Pancreas (tissue), 10 donors: Measurements from ENCODE around the gene INSYN2B. TPM values are rescaled to one million over a fixed set of nuclear protein-coding genes. Genes with fewer than 3 reads are reported as not detected.

ENCODE experiments used
- ATAC-seq, 4 donors: fragments of 200-7000 bp; cut with Tn5 transposase; one replicate each; pipeline versions ENCODE4 v1.8.0 to v1.9.1; 2020; ENCODE audit warnings: mild to moderate bottlenecking in 4 of 4, moderate library complexity in 4 of 4
- DNase-seq, 6 donors: peaks; one replicate each; pipeline ENCODE4 v3.0.0-alpha.2; 2020
- FAIRE-seq: peaks from 2 replicates; lab custom pipeline; 2012; peaks lifted over from hg19 to GRCh38; lab: Jason Lieb, UNC
- H3K27ac ChIP-seq, 4 donors: fragments of 200-600 bp; sonication (generic); 1 replicate in 3 of 4; 2 replicates in 1 of 4; pipeline versions ENCODE4 v1.5.0 to v1.8.0; 2020
- H3K27me3 ChIP-seq, 4 donors: fragments of 200-600 bp; one replicate each; pipeline ENCODE4 v1.8.0; 2021
- H3K36me3 ChIP-seq, 3 donors: fragments of 200-600 bp; sonication (generic) in 1 of 3; one replicate each; pipeline versions ENCODE4 v1.5.0 to v1.8.0; 2020 to 2021
- H3K4me1 ChIP-seq, 3 donors: fragments of 200-600 bp; one replicate each; pipeline ENCODE4 v1.8.0; 2021
- H3K4me3 ChIP-seq, 4 donors: fragments of 200-600 bp; sonication (generic) in 2 of 4; one replicate each; pipeline versions ENCODE4 v1.5.0 to v1.8.0; 2020 to 2021
- H3K9me3 ChIP-seq, 4 donors: fragments of 200-600 bp; one replicate each; pipeline ENCODE4 v1.8.0; 2021
- CTCF ChIP-seq, 4 donors: fragments of 200-600 bp; sonication (generic) in 3 of 4; IDR thresholded peaks; one replicate each; pipeline versions ENCODE4 v1.5.0 to v1.8.0; 2021; ENCODE audit warnings: antibody characterized with exemption in 4 of 4
- WGBS, 2 donors: extraction: QIAGEN DNeasy Blood & Tissue Kit; methylation state at CpG; one replicate each; pipeline ENCODE4 v1.1.7; 2013; 5-methylcytosine and 5-hydroxymethylcytosine counted together
- intact Hi-C, 3 donors: fragments of 100-400 bp; cut with DNase I; formaldehyde crosslinking; loops; one replicate each; pipeline versions ENCODE4 v1.11.1 to v1.14.2; 2022
- polyA plus RNA-seq, 2 donors: library from polyadenylated mRNA; stranded (reverse); fragments of 200-250 nt; gene quantifications; one replicate each; pipeline ENCODE4 v1.2.3, GENCODE V29; 2013
- total RNA-seq, 6 donors: library from RNA; stranded (reverse); fragmentation: NEBNext Ultra II Directional in 4 of 6; extraction: Animal tissue kit (Norgen Biotek cat#: 25700) in 4 of 6; gene quantifications; one replicate each; pipeline versions ENCODE4 v1.2.1 to v1.2.4, GENCODE V29; 2021 to 2023
- donor health status: healthy with polysubstance abuse.
- donor health status: DM: no; HTN: no; CAD: no; lungs with moderate emphysema.
- donor health status: DM: no; HTN: no; CAD: no.
- donor health status: control.
- donor health status: control.
- donor health status: Bipolar disorder and iron deficiency.
- donor health status: DM: yes; HTN: yes; CAD: no.
- donor health status: DM: no; HTN: no; CAD: no.
- donor health status: DM: no; HTN: no; CAD: no.
- donor health status: DM: yes; HTN: yes; CAD: no.

The INSYN2B gene
- total and polyA plus RNA-seq, 8 donors: 0.02 TPM; not detected in 7

GRCh38 chr5:170000155-170000554 lies 19.9 kb upstream of the INSYN2B start:
- intact Hi-C loops: no loop called here
- H3K27me3 ChIP-seq: no peaks in the 10 kb centered on the region
- no peaks in the 10 kb centered on the region for H3K36me3 ChIP-seq
- DNase-seq (no peak), FAIRE-seq (no peak), ATAC-seq (no peak)
- 74 to 88% methylated on average over 2 of the region's 2 CpGs for whole genome bisulfite sequencing, 2 donors
- H3K4me1 ChIP-seq: no peaks in the 10 kb centered on the region
- no peak for TF ChIP-seq CTCF (IDR thresholded peaks at IDR 0.05)
- no peak overlapping the region for H3K4me3 ChIP-seq
- H3K27ac ChIP-seq: no peak overlapping the region
- no peaks in the 10 kb centered on the region for H3K9me3 ChIP-seq

GRCh38 chr5:169999621-170000020 lies 19.3 kb upstream of the INSYN2B start:
- DNase-seq: no peak
- H3K27ac ChIP-seq: no peak overlapping the region
- H3K27me3 ChIP-seq: no peaks in the 10 kb centered on the region
- no peak for ATAC-seq
- H3K9me3 ChIP-seq: no peaks in the 10 kb centered on the region
- FAIRE-seq: no peak
- 76 to 79% methylated on average over 3 of the region's 3 CpGs for WGBS, 2 donors
- H3K4me1 ChIP-seq: no peaks in the 10 kb centered on the region
- intact Hi-C loops: no loop called here
- no peak for TF ChIP-seq CTCF (IDR thresholded peaks at IDR 0.05)
- no peak overlapping the region for H3K4me3 ChIP-seq
- no peaks in the 10 kb centered on the region for H3K36me3 ChIP-seq

- Histone ChIP-seq H3K27me3 (no peaks in the 10 kb centered on the region), H3K4me1 (no peaks in the 10 kb centered on the region), H3K36me3 (no peaks in the 10 kb centered on the region), H3K9me3 (no peaks in the 10 kb centered on the region), H3K4me3 (no peak overlapping the region), H3K27ac (no peak overlapping the region)
- WGBS, 2 donors: 62 to 82% methylated on average over 3 of the region's 3 CpGs
- ATAC-seq (no peak), DNase-seq (no peak), FAIRE-seq (no peak)
- intact Hi-C loops: no loop called here
- no peak for TF ChIP-seq CTCF (IDR thresholded peaks at IDR 0.05)
Observed at GRCh38 chr5:169997798-169998197, 17.5 kb upstream of the INSYN2B start.

- Histone ChIP-seq H3K27ac (no peak overlapping the region), H3K36me3 (no peaks in the 10 kb centered on the region), H3K9me3 (no peaks in the 10 kb centered on the region), H3K4me3 (no peak overlapping the region), H3K27me3 (no peaks in the 10 kb centered on the region), H3K4me1 (no peaks in the 10 kb centered on the region)
- WGBS, 2 donors: 23 to 27% methylated on average over 2 of the region's 2 CpGs
- DNase-seq (no peak), ATAC-seq (no peak), FAIRE-seq (no peak)
- no peak for TF ChIP-seq CTCF (IDR thresholded peaks at IDR 0.05)
- intact Hi-C loops: no loop called here
Observed at GRCh38 chr5:169993485-169993790, 13.1 kb upstream of the INSYN2B start.

GRCh38 chr5:169992789-169993484 lies 12.6 kb upstream of the INSYN2B start:
- FAIRE-seq (no peak), ATAC-seq (no peak), DNase-seq (no peak)
- intact Hi-C loops: no loop called here
- TF ChIP-seq CTCF (IDR thresholded peaks at IDR 0.05): no peak
- no peaks in the 10 kb centered on the region for H3K4me1 ChIP-seq
- no peak overlapping the region for H3K4me3 ChIP-seq
- no peaks in the 10 kb centered on the region for H3K9me3 ChIP-seq
- H3K36me3 ChIP-seq: no peaks in the 10 kb centered on the region
- no peak overlapping the region for H3K27ac ChIP-seq
- 42 to 45% methylated on average over 2 of the region's 2 CpGs for WGBS, 2 donors
- no peaks in the 10 kb centered on the region for H3K27me3 ChIP-seq
